C4-2B (cell line): Measurements from ENCODE around the gene MRPL37.

Source experiments
- ZFX ChIP-seq: fragments of 450-650 bp; IDR thresholded peaks from 2 replicates; pipeline ENCODE4 v1.6.1; 2017
- TF ChIP-seq, protein P1 (sequence below): fragments of 450-650 bp; conservative IDR thresholded peaks from 2 replicates; pipeline ENCODE4 v1.5.1; 2017; ENCODE audit warnings: mild to moderate bottlenecking

DNA sequence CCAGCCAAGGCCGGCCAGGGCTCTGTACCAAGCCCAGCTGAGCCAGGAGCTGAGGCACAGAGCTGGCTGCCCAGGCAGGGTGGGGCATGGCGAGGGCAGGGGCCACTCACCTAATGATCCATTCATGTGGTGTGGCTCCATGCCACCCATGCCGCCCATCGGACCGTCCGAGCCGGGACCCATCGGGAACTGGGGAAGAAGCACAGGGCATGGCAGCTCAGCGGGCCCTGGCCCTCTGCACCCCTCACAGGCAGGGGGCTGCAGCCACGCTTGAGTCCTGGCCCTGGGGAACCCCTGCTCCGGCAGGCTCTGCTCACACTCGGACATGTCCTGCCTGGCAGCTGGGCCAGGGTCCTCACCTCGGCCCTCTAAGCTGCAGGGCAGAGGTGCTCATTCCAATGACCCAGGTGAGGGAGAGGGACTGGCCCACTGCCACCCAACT is 28.7 kb downstream of the MRPL37 start:
- TF ChIP-seq, protein P1, sequence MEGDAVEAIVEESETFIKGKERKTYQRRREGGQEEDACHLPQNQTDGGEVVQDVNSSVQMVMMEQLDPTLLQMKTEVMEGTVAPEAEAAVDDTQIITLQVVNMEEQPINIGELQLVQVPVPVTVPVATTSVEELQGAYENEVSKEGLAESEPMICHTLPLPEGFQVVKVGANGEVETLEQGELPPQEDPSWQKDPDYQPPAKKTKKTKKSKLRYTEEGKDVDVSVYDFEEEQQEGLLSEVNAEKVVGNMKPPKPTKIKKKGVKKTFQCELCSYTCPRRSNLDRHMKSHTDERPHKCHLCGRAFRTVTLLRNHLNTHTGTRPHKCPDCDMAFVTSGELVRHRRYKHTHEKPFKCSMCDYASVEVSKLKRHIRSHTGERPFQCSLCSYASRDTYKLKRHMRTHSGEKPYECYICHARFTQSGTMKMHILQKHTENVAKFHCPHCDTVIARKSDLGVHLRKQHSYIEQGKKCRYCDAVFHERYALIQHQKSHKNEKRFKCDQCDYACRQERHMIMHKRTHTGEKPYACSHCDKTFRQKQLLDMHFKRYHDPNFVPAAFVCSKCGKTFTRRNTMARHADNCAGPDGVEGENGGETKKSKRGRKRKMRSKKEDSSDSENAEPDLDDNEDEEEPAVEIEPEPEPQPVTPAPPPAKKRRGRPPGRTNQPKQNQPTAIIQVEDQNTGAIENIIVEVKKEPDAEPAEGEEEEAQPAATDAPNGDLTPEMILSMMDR, result no peak
- no peak for TF ChIP-seq ZFX
